ENCODE results near the gene HOXB9. TPM values are rescaled to one million over a fixed set of nuclear protein-coding genes. Genes with fewer than 3 reads are reported as not detected.

The HOXB9 gene
- 14.5 and 16.7 TPM in 2 replicates for total RNA-seq

DNA sequence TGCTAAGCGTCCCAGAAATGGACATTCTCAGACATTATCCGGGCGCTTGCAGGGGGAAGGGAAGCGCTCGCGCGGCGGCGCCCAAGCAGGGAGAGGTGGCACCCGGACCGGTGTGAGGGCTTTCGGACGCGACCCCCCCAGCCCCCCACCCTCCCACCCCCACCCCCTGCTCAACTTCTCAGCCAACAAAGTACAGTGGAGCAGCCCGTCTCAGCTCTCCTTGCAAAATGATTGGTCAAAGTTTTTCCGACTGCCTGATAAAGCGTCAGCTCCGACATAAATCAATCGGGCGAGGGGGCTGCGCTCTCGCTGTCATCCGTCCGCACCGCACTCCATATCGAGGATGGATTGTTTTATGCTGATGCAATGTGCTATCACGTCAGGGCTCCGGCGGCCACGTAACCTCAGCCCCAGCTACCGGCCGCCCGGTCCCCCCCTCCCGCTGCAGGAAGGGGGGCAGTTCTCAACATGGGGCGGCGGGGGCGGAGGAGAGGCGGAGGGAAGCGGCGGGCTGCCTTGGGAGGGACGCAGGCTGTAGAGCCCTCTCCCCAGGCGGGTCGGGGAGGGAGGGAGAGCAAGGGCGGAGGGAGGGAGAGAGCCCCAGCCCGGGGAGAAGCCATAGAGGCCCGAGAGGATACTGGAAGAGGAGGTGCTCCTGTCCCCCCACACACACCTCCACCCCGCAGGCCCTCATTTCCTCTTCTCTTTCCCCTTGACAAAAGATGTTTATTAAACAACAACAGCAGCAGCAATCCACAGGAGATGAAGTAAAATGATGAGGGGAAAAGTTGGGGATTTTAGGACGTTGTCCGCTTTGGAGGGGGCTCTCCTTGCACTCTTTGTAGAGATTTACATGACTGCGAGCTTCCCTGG, at the start of gene HOXB9:
Gene HOXB9, minus strand, starts transcription at position 114 of the 873 bp plus-strand sequence. Its CDS starts 89 bp downstream, at position 25.
- DNase-seq (ENCODE audit: extremely low read depth, low read depth, low spot score), result no peak

DNA sequence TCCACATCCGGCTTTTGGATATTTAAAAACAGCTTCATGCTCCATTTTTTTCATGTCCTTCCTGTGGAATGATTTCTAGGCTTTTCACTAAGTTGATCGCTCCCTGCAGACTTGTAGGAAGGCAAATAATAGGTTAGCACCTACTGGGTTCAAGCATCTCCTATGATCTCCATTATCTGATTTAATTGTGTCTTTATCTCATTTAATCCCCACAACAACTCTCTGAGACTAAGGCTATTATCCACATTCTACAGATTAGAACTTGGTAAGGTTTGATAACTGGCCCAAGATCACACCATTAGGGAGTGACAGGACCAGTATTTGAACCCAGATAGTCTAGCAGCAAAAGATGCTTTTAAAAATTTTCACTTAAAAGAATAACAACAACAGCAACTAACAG, 46.2 kb upstream of the HOXB9 start:
- DNase-seq (ENCODE audit: extremely low read depth, low read depth, low spot score), result no peak

DNA sequence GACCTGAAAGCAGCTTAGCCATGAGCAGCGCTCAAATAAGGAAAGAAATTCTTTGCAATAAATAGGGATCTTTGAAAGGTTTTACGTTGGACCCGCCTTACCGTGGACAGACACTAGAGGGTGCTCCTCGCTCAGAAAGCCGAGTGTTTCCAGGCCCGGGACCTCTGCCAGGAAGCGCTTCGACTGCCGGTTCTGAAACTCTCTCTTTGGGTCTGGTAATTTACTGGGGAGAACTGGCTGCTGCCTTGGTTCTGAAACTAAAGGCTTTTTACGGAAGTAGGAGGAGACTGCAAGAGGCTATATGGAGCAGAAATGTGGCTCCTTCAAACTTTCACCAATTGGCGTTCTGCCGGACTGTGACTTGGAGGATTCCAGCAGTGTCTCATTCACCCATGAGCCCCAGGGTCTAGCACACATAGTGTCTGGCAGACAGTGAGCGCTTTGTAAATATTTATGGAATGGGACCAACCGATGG, 45.6 kb upstream of the HOXB9 start:
- DNase-seq (ENCODE audit: extremely low read depth, low read depth, low spot score), result peak; percentile 31

DNA sequence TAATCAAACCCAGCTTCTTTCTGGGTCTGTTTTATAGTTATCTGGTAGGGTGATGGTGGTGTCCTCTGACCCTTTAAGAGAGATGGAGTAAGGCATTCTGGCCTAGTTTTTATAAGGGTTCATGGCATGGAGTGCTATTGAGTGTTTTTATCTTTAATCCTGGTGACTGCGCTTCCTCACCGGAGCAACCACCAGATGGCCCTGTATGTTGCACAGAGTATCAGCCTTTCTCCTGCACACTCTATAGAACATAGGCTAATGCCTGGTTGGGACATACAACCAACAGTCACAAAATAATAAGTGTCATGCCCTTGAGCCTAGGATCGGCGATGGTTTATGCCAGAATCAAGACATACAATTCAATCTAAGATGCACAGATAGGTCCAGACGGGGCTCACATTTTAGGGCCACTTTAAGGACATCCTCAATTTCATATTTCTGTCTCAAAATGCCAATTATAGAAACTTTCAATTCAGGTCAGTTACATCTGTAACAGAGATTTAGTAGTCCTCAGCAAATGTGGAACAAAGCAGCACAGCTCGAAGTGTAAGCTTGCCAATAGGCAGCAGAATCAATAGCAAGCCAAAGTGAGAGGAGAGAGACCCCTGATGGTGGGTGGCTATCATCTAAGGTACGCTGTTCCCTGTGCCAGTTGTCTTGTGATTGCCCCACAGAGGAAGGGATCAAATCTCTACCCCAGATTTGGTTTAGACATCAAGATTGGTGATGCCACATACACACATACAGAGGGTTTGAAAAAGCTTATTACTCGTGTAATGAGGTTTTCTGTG, 37.2 kb upstream of the HOXB9 start:
- no peak for DNase-seq (ENCODE audit: extremely low read depth, low read depth, low spot score)

DNA sequence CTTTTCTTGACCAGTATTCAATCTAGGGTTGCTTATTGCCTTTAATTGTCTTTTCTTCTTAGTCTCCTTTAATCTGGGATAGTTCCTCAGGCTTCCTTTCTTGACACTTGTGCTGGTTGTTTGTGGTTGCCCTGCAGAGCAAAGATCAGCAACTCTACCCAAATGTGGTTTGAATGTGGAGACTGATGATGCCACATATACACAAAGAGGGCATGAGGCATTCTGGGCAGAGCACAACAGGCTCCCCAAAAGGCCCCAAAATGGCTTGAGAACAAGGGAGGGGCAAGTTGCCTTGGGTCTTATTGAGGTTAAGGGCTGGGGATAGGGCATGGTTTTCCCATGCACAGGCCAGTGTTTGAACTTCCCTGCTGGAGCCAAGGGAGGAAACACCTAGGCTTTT, 29.8 kb upstream of the HOXB9 start:
- no peak for DNase-seq (ENCODE audit: extremely low read depth, low read depth, low spot score)

DNA sequence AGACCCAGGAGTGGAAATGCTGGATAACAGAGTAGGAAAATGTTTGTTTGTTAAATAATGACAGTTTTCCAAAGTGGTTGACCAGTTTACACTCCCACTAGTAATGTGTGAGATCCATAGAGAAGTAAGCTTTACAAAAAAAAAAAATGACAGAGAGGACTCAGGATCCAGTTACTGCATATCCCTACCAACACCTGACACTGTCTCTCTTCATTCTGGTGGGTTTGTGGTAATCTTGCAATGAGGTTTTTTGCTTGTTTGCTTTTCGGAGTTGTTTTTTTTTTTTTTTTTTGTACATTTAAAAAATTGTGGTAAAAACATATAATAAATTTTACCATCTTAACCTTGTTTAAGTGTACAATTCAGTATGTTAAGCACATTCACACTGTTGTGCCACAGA, 23.6 kb upstream of the HOXB9 start:
- no peak for DNase-seq (ENCODE audit: extremely low read depth, low read depth, low spot score)

DNA sequence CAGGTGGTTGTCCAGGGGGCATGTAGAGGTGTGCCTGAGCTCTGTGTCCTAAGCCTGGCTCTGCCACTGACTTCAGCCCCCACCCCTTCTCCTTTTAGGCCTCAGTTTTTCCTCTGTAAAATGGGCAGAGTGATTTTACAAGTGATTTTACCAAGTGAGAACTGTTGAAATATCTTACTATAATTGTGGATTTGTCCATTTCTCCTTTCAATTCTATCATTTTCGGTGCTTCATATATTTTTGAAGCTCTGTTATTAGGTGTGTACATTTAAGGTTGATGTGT, 21.7 kb upstream of the HOXB9 start:
- no peak for DNase-seq (ENCODE audit: extremely low read depth, low read depth, low spot score)

DNA sequence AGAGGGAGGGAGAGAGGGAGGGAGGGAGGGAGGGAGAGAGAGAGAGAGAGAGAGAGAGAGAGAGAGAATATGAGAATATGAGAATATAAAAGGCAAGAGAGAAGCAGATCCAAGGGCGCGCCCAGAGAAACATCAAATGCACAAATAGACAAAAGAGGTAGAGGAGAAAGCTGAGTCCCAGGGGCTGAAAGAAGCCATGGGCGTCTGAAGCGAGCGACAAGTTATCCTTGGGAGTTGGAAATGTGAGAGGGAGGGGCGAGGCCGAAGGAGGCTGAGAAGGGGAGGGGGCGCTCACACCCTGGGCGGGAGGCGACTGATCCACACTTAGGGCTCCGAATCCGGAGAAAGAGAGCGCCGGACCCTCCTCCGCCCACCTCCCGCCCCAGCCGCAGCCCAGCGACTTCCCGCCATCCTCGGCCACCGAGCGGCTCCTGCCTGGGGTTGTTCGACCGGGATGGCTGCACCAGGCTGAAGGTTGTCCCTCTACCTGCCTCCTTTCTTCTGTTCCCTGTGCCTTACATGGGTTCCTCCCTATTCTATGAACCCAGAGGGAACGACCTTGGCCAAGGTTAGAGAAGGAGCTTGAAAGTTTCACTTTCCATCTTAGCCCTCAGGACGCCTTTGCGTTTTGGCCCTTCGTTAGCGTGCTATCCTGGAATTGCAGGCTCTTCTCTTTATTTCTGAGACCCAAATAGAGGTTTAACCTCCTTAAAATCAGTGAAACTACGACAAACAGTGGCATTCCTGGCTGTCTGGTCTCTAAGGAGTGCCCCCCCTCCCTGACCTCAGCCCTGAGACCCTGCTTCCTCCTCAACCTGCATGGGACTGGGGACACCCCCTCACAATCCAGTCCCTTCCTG, 21.2 kb upstream of the HOXB9 start:
- no peak for DNase-seq (ENCODE audit: extremely low read depth, low read depth, low spot score)

DNA sequence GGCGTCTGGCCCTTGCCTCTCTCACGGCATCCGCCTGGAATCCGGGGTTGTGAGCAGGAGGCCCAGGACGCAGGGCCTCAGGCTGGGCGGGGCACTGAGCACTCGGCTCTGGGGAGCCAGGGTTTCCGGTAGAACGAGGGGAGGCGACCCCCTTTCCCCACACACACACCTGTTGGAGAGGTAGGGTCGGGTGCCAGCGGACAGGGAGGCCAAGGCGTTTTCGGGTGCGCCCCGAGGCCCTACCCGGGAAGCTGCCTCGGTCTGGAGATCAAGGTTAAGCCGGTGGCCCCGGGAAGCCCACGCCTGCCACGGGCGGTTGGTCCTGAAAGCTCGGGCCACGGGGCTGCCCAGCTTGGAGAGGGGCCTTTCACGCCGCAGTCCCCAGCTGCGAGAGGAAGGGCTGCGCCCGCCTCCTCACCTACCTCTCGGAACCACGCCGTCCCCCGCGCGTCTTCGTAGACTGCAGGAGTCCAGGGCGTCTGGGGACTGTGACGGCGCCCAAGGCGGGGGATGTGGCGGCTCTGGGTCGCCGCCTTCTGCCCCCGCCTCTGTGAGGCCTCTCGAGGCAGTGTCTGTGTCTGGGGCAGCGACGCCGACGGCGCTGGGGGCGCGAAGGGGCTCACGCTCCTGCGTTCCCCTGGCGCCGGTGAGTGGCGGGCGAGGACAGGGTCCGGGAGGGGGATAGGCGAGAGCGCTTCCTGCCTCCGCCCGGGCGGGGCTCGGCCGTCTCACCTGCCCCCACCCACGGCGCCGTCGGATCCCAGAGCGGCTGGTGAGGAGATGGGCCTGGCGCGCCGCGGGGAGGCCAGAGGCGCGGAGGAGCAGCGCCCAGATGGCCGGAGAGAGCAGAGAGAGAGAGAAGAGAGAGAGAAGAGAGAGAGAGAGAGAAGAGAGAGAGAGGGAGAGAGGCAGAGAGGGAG, 20.3 kb upstream of the HOXB9 start:
- no peak for DNase-seq (ENCODE audit: extremely low read depth, low read depth, low spot score)

DNA sequence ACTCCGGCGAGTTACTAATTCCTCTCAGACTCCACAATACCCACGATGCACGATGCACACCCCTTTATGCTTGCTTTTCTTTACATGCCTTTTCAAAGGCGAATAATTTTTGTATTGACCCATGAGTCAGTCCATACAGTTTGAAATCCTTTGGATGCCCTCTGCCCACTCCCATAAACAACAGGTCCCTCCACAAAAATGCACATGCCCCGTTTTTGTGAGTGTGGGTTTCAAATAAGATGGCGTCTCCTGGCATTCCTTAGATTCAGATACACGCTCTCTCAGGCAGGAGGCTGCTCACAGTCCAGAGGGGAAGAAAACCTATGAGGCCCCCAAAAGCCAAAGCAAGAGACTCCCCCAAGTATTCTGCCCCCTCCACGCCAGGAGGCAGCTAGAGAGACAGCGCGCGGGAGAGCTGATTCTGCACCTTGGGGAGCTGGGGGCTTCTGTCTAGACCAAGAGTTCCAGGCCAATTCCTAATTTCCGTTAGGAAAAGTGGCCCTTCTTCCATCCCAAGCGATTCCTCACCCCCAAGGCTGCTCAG, 19.6 kb upstream of the HOXB9 start:
- no peak for DNase-seq (ENCODE audit: extremely low read depth, low read depth, low spot score)

DNA sequence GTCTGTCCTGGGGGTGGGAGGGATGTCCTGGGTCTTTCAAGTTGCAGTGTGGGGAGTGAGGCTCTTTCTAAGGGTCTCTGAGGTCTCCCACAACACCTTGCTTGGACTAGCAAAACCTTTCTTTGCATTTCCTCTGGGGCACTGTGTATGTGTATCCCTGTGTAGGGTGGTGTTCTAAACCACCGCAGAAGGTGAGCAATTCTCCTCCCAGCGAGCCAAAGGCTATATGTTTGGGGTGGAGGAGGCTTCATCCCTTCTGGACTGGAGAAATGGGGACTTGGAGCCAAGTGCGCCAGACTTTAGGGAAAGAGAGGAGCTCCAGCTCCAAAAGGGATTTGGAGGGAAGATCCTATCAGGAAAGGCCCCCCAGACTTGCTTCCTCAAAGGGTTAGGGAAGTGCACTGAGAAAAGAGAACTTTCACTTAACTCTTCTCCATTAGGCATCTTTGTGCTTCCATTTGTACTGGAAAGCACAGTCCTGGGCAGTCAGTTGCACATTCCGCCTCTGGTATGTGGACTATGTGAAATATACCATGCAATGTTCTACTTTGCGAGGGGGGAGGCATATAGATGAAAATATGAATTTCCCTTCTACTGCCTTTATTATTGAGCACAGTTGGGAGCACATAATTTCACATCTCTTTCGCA, 18.9 kb upstream of the HOXB9 start:
- DNase-seq (ENCODE audit: extremely low read depth, low read depth, low spot score), result no peak

DNA sequence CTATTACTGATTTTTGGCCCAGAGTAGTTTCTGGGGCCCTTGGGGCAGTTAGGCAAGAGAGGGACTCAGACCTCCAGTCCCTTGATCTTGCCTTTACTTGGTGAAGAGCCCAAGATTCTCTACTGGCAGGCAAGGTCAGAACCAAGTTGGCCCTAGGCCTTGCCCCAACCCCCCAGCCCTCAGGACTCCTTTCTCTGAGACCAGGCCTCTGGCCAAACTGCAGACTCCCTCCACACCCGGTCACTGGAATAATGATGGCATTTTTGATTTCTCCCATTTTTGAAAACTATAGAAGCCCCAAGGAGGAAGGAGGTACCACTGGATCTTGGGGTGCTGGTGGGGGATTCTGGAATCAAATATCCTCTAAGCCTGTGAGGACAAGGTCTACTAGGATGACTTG, 18.0 kb upstream of the HOXB9 start:
- DNase-seq (ENCODE audit: extremely low read depth, low read depth, low spot score), result no peak

DNA sequence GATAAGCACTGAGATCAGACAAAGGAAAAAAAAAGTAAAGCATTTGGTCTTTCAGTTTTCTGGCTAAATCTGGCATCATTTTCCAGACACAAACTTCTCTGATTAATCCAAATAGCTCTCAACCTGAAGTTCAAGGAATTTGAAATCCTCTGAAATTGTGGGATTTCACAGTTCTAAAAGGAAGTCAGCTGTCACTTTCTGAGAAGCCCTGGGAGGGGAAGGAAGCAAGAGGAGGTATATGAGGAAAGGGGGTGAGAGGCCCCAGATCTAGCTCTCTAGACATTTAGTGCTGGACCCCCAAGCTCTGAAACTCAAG, 17.5 kb upstream of the HOXB9 start:
- DNase-seq (ENCODE audit: extremely low read depth, low read depth, low spot score), result no peak

DNA sequence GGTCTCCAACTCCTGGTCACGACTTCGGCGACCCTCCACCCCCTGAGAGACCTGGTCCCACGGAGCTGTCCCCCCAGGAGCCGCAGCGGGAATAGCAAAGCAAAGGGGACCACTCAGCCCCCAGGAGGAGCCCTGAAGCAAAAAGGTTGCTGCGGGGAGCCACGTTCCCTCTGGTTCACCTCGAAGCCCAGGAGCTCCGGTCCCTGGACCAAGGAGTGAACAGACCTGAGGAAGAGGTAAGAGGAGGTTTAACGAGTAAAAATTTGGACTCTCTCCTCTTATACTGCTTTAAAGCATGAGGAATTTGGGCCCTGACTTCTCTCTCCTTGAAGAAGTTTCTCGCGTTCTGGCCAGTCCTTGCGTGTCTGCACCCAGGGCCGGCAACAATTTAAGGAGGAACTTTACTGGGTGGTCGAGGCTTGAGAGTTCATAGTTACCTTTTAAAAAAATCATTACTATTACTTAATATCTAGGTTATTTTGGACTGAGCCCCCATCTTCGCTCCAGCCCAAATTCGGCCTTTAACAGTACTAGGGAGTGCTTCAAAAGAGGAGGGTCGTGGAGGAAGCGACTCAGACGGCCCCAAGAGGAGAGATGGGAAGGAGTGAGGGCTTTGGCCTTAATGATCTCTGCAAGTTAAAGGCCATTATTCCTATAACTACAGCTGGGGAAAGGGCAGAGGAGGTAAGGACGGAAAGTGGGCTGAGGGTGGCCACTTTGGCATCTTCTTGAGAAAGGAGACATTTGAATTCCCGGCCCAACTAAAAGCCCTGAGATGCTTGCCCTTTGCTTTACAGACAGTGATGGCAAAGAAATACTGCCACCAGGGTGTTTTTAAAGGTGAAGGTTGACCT, 16.9 kb upstream of the HOXB9 start:
- no peak for DNase-seq (ENCODE audit: extremely low read depth, low read depth, low spot score)

DNA sequence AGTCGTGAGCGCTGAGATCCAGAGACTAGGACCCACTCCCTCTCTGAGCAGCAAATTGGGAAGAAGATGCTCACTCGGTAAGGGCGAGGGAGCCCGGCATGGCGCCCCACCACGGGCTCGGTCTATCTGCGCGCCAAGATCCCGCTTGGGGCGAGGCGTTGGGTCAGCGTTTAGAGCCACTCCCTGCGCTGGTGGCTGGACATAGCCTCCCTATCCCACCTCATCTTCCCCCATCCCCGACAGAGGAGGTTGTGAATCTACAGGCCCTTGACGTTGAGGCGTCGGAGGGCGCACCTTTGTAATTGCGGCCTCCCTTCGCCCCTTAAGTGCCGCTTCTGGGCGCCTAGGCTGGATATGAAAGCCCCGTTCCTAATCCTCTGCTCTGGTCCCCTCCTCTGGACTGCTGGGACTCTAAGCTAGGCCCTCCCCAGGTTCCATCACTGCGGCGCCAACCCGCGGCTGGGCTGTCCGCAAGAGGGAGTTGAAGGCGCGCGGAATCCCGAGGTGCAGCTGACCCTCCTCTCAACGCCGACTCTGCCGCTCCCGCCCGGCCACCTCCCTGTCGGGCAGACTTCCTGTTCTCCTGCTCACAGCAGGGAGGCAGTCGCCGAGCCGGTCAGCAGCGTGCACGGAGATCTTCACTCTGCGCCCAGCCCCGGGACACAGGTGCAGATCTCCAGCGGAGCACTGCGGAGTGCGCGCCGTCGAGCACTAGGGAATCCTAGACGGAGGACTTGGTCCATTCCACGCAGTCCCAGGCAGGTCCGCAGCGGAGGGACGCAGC, 16.1 kb upstream of the HOXB9 start:
- DNase-seq (ENCODE audit: extremely low read depth, low read depth, low spot score), result no peak

DNA sequence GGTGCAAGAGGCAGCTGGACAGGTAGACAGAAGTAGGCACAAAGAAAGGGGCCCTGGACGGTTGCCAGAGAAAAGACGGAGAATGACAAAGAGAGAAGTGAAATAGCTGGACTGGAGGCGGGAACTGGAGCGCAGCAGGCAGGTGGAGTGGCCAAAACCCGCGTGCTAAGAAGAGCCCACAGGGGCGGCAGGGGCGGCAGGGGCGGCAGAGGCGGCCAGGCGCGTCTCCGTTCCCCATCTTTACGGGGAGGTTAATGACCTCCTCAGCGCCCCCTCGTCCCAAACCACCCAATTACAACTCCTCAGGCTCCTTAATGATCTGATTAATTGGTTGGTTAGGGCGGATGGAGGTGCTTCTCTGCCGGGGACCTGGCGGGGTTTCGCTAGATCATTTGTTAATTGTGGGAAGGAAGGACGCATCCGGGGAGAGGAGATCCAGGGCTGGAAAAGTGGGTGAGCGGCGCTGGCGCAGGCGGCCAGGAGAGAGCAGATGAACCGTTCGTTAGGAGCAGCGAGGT, 15.4 kb upstream of the HOXB9 start:
- DNase-seq (ENCODE audit: extremely low read depth, low read depth, low spot score), result no peak

DNA sequence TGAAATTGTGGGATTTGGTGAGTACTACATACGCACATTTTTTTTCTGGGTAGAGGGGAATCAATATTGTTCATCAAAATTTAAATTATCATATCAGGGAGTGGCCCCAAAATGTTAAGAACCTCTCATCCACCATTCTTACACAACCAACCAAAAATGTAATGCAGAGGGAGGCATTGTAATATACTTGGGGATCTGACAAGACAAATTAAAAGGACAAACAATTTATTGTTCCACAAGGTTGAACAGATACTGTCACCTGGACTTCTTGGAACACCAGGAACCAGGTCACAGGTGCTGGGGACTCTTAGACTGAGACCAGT, 14.7 kb upstream of the HOXB9 start:
- no peak for DNase-seq (ENCODE audit: extremely low read depth, low read depth, low spot score)

Measured in glomerular endothelial cell (primary cell).